WTC11 (cell line): ENCODE data around the gene FCHSD2. TPM values are rescaled to one million over a fixed set of nuclear protein-coding genes. Genes with fewer than 3 reads are reported as not detected.

Experiments
- ATAC-seq: fragments of 200-7000 bp; cut with Tn5 transposase; 2 replicates; pipeline ENCODE4 v1.10.0; 2021; ENCODE audit warnings: mild to moderate bottlenecking, moderate library complexity
- CTCF ChIA-PET: fragments of 300-600 bp; sonication (Branson Sonifier 250); formaldehyde crosslinking; loops from one replicate; lab custom pipeline; 2021; ENCODE audit warnings: antibody characterized with exemption; lab: Charles Lee
- POLR2A ChIA-PET: fragments of 350-600 bp; sonication (Branson Sonifier 250); formaldehyde crosslinking; loops from one replicate; lab custom pipeline; 2021; ENCODE audit warnings: antibody characterized with exemption; lab: Charles Lee
- DNase-seq: peaks from one replicate; pipeline ENCODE4 v3.0.0; 2021; ENCODE audit warnings: low spot score
- H3K27ac Mint-ChIP-seq: 2 replicates; pipeline ENCODE4 v1.8.0; 2021; ENCODE audit warnings: mixed read lengths
- H3K27me3 Mint-ChIP-seq: 2 replicates; pipeline ENCODE4 v1.8.0; 2021; ENCODE audit warnings: low read depth, mild to moderate bottlenecking, moderate library complexity, mixed read lengths
- H3K36me3 Mint-ChIP-seq: 2 replicates; pipeline ENCODE4 v1.8.0; 2021; ENCODE audit warnings: mixed read lengths
- H3K4me1 Mint-ChIP-seq: 2 replicates; pipeline ENCODE4 v1.8.0; 2022; ENCODE audit warnings: mixed read lengths
- H3K4me3 Mint-ChIP-seq: 2 replicates; pipeline ENCODE4 v1.8.0; 2021; ENCODE audit warnings: mild to moderate bottlenecking, moderate library complexity, mixed read lengths
- H3K9me3 Mint-ChIP-seq: 2 replicates; pipeline ENCODE4 v1.8.0; 2021; ENCODE audit warnings: mixed read lengths
- ARID4B ChIP-seq: sonication (generic); formaldehyde crosslinking; IDR thresholded peaks from 2 replicates; pipeline ENCODE4 v1.8.0; 2023; ENCODE audit warnings: missing genetic modification reagents, mild to moderate bottlenecking, borderline replicate concordance
- E2F1 ChIP-seq: sonication (generic); formaldehyde crosslinking; IDR thresholded peaks from 2 replicates; pipeline ENCODE4 v1.8.0; 2022; ENCODE audit warnings: mild to moderate bottlenecking, missing genetic modification reagents
- FOXJ3 ChIP-seq: sonication (generic); formaldehyde crosslinking; IDR thresholded peaks from 2 replicates; pipeline ENCODE4 v1.9.0; 2021; ENCODE audit warnings: missing genetic modification reagents, mild to moderate bottlenecking, borderline replicate concordance
- FOXK1 ChIP-seq: sonication (generic); formaldehyde crosslinking; IDR thresholded peaks from 2 replicates; pipeline ENCODE4 v1.8.0; 2022; ENCODE audit warnings: mild to moderate bottlenecking, moderate library complexity, missing genetic modification reagents
- FOXP1 ChIP-seq: sonication (generic); formaldehyde crosslinking; IDR thresholded peaks from 2 replicates; pipeline ENCODE4 v1.8.0; 2022; ENCODE audit warnings: missing genetic modification reagents, mild to moderate bottlenecking, moderate library complexity, borderline replicate concordance
- JAZF1 ChIP-seq: fragments of 250-450 bp; sonication (Bioruptor Pico); IDR thresholded peaks from 2 replicates; pipeline ENCODE4 v1.9.0; 2021; ENCODE audit warnings: moderate library complexity, mild to moderate bottlenecking, inconsistent platforms
- PRRX2 ChIP-seq: fragments of 250-450 bp; sonication (Bioruptor Pico); IDR thresholded peaks from 2 replicates; pipeline ENCODE4 v1.8.0; 2021; ENCODE audit warnings: mild to moderate bottlenecking
- TCF7 ChIP-seq: sonication (generic); formaldehyde crosslinking; IDR thresholded peaks from 2 replicates; pipeline ENCODE4 v1.8.0; 2022; ENCODE audit warnings: mild to moderate bottlenecking, low read depth, missing genetic modification reagents, moderate library complexity
- ZNF121 ChIP-seq: sonication (generic); formaldehyde crosslinking; IDR thresholded peaks from 2 replicates; pipeline ENCODE4 v1.8.0; 2023; ENCODE audit warnings: missing genetic modification reagents
- ZNF219 ChIP-seq: sonication (generic); formaldehyde crosslinking; IDR thresholded peaks from 2 replicates; pipeline ENCODE4 v1.8.0; 2023; ENCODE audit warnings: missing genetic modification reagents, mild to moderate bottlenecking, borderline replicate concordance
- ZNF263 ChIP-seq: sonication (generic); formaldehyde crosslinking; IDR thresholded peaks from 2 replicates; pipeline ENCODE4 v1.8.1; 2022; ENCODE audit warnings: low read depth, mild to moderate bottlenecking, moderate library complexity, missing genetic modification reagents
- ZNF317 ChIP-seq: sonication (generic); formaldehyde crosslinking; IDR thresholded peaks from 2 replicates; pipeline ENCODE4 v1.8.1; 2023; ENCODE audit warnings: low read depth, mild to moderate bottlenecking, moderate library complexity, missing genetic modification reagents, borderline replicate concordance
- ZNF396 ChIP-seq: fragments of 250-450 bp; sonication (Bioruptor Pico); IDR thresholded peaks from 2 replicates; pipeline ENCODE4 v1.8.0; 2021; ENCODE audit warnings: mild to moderate bottlenecking, moderate library complexity, borderline replicate concordance
- ZNF423 ChIP-seq: fragments of 250-450 bp; sonication (Bioruptor Pico); IDR thresholded peaks from 2 replicates; pipeline ENCODE4 v2.1.2; 2022; ENCODE audit warnings: mild to moderate bottlenecking, moderate library complexity
- total RNA-seq: library from RNA; stranded (reverse); gene quantifications from 3 replicates; pipeline ENCODE4 v1.2.3, GENCODE V29; 2021
- TF ChIP-seq, protein P1 (sequence below): sonication (generic); formaldehyde crosslinking; IDR thresholded peaks from 2 replicates; pipeline ENCODE4 v1.8.1; 2022; ENCODE audit warnings: mild to moderate bottlenecking, missing genetic modification reagents, moderate library complexity, borderline replicate concordance
- TF ChIP-seq, protein P2 (sequence below): fragments of 250-450 bp; sonication (Bioruptor Pico); IDR thresholded peaks from 2 replicates; pipeline ENCODE4 v1.9.0; 2021; ENCODE audit warnings: mild to moderate bottlenecking
- TF ChIP-seq, protein P3 (sequence below): sonication (generic); formaldehyde crosslinking; IDR thresholded peaks from 2 replicates; pipeline ENCODE4 v1.8.0; 2022; ENCODE audit warnings: mild to moderate bottlenecking, missing genetic modification reagents
- TF ChIP-seq, protein P4 (sequence below): fragments of 250-450 bp; sonication (Bioruptor Pico); IDR thresholded peaks from 2 replicates; pipeline ENCODE4 v1.9.0; 2021; ENCODE audit warnings: moderate library complexity, mild to moderate bottlenecking, inconsistent platforms, borderline replicate concordance
- TF ChIP-seq, protein P5 (sequence below): fragments of 250-450 bp; sonication (Bioruptor Pico); IDR thresholded peaks from 2 replicates; pipeline ENCODE4 v2.1.2; 2022; ENCODE audit warnings: mild to moderate bottlenecking, moderate library complexity
- TF ChIP-seq, protein P6 (sequence below): sonication (generic); formaldehyde crosslinking; IDR thresholded peaks from 2 replicates; pipeline ENCODE4 v1.8.1; 2022; ENCODE audit warnings: missing genetic modification reagents, borderline replicate concordance

FCHSD2 gene
- total RNA-seq, 1 experiment from 2014 or later, result 10.1 TPM

- no peak overlapping the region for H3K27ac Mint-ChIP-seq
- TF ChIP-seq ZNF396 (CRISPR knock-in tag), result no peak
- TF ChIP-seq PRRX2 (CRISPR knock-in tag), result no peak
- TF ChIP-seq ZNF219, result no peak
- TF ChIP-seq FOXJ3 (CRISPR knock-in tag), result no peak
- TF ChIP-seq, protein P1, sequence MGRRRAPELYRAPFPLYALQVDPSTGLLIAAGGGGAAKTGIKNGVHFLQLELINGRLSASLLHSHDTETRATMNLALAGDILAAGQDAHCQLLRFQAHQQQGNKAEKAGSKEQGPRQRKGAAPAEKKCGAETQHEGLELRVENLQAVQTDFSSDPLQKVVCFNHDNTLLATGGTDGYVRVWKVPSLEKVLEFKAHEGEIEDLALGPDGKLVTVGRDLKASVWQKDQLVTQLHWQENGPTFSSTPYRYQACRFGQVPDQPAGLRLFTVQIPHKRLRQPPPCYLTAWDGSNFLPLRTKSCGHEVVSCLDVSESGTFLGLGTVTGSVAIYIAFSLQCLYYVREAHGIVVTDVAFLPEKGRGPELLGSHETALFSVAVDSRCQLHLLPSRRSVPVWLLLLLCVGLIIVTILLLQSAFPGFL, result no peak
- TF ChIP-seq ZNF263 (CRISPR knock-in tag), result no peak
- no peak for TF ChIP-seq FOXP1 (CRISPR knock-in tag)
- TF ChIP-seq, protein P2, sequence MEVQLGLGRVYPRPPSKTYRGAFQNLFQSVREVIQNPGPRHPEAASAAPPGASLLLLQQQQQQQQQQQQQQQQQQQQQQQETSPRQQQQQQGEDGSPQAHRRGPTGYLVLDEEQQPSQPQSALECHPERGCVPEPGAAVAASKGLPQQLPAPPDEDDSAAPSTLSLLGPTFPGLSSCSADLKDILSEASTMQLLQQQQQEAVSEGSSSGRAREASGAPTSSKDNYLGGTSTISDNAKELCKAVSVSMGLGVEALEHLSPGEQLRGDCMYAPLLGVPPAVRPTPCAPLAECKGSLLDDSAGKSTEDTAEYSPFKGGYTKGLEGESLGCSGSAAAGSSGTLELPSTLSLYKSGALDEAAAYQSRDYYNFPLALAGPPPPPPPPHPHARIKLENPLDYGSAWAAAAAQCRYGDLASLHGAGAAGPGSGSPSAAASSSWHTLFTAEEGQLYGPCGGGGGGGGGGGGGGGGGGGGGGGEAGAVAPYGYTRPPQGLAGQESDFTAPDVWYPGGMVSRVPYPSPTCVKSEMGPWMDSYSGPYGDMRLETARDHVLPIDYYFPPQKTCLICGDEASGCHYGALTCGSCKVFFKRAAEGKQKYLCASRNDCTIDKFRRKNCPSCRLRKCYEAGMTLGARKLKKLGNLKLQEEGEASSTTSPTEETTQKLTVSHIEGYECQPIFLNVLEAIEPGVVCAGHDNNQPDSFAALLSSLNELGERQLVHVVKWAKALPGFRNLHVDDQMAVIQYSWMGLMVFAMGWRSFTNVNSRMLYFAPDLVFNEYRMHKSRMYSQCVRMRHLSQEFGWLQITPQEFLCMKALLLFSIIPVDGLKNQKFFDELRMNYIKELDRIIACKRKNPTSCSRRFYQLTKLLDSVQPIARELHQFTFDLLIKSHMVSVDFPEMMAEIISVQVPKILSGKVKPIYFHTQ (CRISPR knock-in tag), result no peak
- TF ChIP-seq, protein P3, sequence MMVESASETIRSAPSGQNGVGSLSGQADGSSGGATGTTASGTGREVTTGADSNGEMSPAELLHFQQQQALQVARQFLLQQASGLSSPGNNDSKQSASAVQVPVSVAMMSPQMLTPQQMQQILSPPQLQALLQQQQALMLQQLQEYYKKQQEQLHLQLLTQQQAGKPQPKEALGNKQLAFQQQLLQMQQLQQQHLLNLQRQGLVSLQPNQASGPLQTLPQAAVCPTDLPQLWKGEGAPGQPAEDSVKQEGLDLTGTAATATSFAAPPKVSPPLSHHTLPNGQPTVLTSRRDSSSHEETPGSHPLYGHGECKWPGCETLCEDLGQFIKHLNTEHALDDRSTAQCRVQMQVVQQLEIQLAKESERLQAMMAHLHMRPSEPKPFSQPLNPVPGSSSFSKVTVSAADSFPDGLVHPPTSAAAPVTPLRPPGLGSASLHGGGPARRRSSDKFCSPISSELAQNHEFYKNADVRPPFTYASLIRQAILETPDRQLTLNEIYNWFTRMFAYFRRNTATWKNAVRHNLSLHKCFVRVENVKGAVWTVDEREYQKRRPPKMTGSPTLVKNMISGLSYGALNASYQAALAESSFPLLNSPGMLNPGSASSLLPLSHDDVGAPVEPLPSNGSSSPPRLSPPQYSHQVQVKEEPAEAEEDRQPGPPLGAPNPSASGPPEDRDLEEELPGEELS (CRISPR knock-in tag), result no peak
- TF ChIP-seq, protein P4, sequence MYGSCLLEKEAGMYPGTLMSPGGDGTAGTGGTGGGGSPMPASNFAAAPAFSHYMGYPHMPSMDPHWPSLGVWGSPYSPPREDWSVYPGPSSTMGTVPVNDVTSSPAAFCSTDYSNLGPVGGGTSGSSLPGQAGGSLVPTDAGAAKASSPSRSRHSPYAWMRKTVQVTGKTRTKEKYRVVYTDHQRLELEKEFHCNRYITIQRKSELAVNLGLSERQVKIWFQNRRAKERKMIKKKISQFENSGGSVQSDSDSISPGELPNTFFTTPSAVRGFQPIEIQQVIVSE (CRISPR knock-in tag), result no peak
- TF ChIP-seq ZNF121, result no peak
- no peak for TF ChIP-seq ZNF317 (CRISPR knock-in tag)
- TF ChIP-seq TCF7 (CRISPR knock-in tag), result no peak
- TF ChIP-seq E2F1 (CRISPR knock-in tag), result no peak
- no peak for TF ChIP-seq JAZF1
- no peak for TF ChIP-seq ZNF423 (CRISPR knock-in tag)
- no peak for TF ChIP-seq FOXK1
- TF ChIP-seq, all 79 proteins: peak for 0
- no peaks in the 10 kb centered on the region for H3K36me3 Mint-ChIP-seq
- H3K4me3 Mint-ChIP-seq, result no peak overlapping the region
- no peak for ATAC-seq
- H3K9me3 Mint-ChIP-seq, result no peaks in the 10 kb centered on the region
- ChIA-PET POLR2A (no interaction called here), CTCF (no interaction called here)
- DNase-seq, result no peak
- H3K27me3 Mint-ChIP-seq, result no peaks in the 10 kb centered on the region
- no peaks in the 10 kb centered on the region for H3K4me1 Mint-ChIP-seq
Measured at GRCh38 chr11:73053964-73054363, 88.2 kb downstream of the FCHSD2 start.

DNA sequence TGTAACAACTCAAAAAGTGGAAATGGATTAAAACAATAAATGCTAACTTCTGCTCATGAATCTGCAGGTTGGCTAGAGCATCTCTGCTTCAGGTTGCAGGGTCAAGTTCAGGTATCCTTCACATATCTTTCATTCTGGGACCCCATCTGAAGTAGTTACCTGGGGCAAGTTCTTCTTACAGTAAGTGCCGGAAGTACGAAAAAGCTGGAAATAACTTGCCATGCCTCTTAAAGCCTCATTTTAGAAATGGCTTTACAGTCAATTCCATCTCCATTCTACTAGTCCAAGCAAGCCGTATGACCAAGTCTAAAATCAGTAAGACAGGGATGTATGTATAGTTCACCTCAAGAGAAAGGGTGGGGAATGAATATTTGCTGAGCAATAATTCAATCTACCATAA, 93.7 kb downstream of the FCHSD2 start:
- ChIA-PET CTCF (interaction anchor here (0.8 kb wide), 1 partner anchor 118 kb away, joined by 3 read pairs; no protein-coding TSS in a partner anchor), POLR2A (no interaction called here)
- Mint-ChIP-seq H3K27ac (no peak overlapping the region), H3K4me3 (no peak overlapping the region), H3K9me3 (no peaks in the 10 kb centered on the region), H3K4me1 (no peaks in the 10 kb centered on the region), H3K27me3 (no peaks in the 10 kb centered on the region), H3K36me3 (no peaks in the 10 kb centered on the region)
- ATAC-seq (no peak), DNase-seq (no peak)
- TF ChIP-seq, protein P5, sequence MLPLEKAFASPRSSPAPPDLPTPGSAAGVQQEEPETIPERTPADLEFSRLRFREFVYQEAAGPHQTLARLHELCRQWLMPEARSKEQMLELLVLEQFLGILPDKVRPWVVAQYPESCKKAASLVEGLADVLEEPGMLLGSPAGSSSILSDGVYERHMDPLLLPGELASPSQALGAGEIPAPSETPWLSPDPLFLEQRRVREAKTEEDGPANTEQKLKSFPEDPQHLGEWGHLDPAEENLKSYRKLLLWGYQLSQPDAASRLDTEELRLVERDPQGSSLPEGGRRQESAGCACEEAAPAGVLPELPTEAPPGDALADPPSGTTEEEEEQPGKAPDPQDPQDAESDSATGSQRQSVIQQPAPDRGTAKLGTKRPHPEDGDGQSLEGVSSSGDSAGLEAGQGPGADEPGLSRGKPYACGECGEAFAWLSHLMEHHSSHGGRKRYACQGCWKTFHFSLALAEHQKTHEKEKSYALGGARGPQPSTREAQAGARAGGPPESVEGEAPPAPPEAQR (CRISPR knock-in tag), result no peak
- TF ChIP-seq, protein P6, sequence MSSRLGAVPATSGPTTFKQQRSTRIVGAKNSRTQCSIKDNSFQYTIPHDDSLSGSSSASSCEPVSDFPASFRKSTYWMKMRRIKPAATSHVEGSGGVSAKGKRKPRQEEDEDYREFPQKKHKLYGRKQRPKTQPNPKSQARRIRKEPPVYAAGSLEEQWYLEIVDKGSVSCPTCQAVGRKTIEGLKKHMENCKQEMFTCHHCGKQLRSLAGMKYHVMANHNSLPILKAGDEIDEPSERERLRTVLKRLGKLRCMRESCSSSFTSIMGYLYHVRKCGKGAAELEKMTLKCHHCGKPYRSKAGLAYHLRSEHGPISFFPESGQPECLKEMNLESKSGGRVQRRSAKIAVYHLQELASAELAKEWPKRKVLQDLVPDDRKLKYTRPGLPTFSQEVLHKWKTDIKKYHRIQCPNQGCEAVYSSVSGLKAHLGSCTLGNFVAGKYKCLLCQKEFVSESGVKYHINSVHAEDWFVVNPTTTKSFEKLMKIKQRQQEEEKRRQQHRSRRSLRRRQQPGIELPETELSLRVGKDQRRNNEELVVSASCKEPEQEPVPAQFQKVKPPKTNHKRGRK (CRISPR knock-in tag), result no peak
- TF ChIP-seq ARID4B (CRISPR knock-in tag) (no peak), ZNF263 (CRISPR knock-in tag) (no peak)
